GM23248 (cell line): ENCODE data around the gene MAPT.

Experiments used
- EZH2 ChIP-seq: fragments of 200-600 bp; sonication (generic); IDR thresholded peaks from 2 replicates; pipeline ENCODE4 v1.6.1; 2018; ENCODE audit warnings: antibody characterized with exemption, mild to moderate bottlenecking; ENCODE audit not compliant: insufficient read depth, poor library complexity, severe bottlenecking
- EZH2phosphoT487 ChIP-seq: fragments of 200-600 bp; sonication (generic); IDR thresholded peaks from 2 replicates; pipeline ENCODE4 v1.6.1; 2018; ENCODE audit warnings: antibody characterized with exemption, moderate library complexity, mild to moderate bottlenecking, low read depth; ENCODE audit not compliant: insufficient read depth

- TF ChIP-seq EZH2 (no peak), EZH2phosphoT487 (no peak)
Observed at GRCh38 chr17:45981306-45981705, 87.0 kb downstream of the MAPT start.
